GM12878 (cell line): ENCODE data around the gene ZNF775. TPM values are rescaled to one million over a fixed set of nuclear protein-coding genes. Genes with fewer than 3 reads are reported as not detected.

Source experiments
- ATAC-seq: fragments of 200-7000 bp; cut with Tn5 transposase; 3 replicates; pipeline ENCODE4 v1.9.1; 2020; ENCODE audit warnings: mild to moderate bottlenecking, moderate library complexity
- BruUV-seq: library from RNA; stranded (reverse); fragments of 400-500 nt; replicated peaks from 2 replicates; lab custom pipeline; 2021; lab: Mats Ljungman, UMichigan
- CTCF ChIA-PET: fragments of 300-600 bp; sonication (Branson Sonifier 250); formaldehyde crosslinking; extraction: SDS; loops from one replicate; lab custom pipeline; 2021; ENCODE audit warnings: inconsistent platforms; lab: Yijun Ruan, JAX
- POLR2A ChIA-PET: fragments of 350-600 bp; formaldehyde crosslinking; extraction: SDS; loops from one replicate; lab custom pipeline; 2021; ENCODE audit warnings: inconsistent platforms; lab: Charles Lee
- RAD21 ChIA-PET: fragments of 300-600 bp; sonication (Branson Sonifier 250); formaldehyde crosslinking; loops from one replicate; lab custom pipeline; 2023; ENCODE audit warnings: antibody characterized with exemption; ENCODE audit not compliant: unreplicated experiment; lab: Charles Lee
- SMC1A ChIA-PET: fragments of 300-600 bp; sonication (Branson Sonifier 250); formaldehyde crosslinking; loops from one replicate; lab custom pipeline; 2023; ENCODE audit not compliant: unreplicated experiment, uncharacterized antibody; lab: Charles Lee
- DNase-seq: peaks from one replicate; pipeline ENCODE4 v3.0.0-alpha.2; 2011; ENCODE audit warnings: low read depth, low spot score
- FAIRE-seq: peaks from 3 replicates; lab custom pipeline; 2011; peaks lifted over from hg19 to GRCh38; lab: Jason Lieb, UNC
- H2AFZ ChIP-seq: 2 replicates; pipeline ENCODE4 v1.6.0; 2011; ENCODE audit warnings: low read depth, low read length, control low read depth; ENCODE audit not compliant: control insufficient read depth
- H3K27ac ChIP-seq: 2 replicates; pipeline ENCODE4 v1.5.1; 2011; ENCODE audit warnings: control low read depth; ENCODE audit not compliant: control insufficient read depth, insufficient read depth
- H3K27me3 ChIP-seq, 2 experiments: replicated peaks in 1 of 2; 2 replicates each; pipeline versions ENCODE4 v1.6.0 to v1.6.1; 2011; ENCODE audit warnings: low read length in 1 of 2; ENCODE audit not compliant: control insufficient read depth in 2 of 2, insufficient read depth in 2 of 2
- H3K36me3 ChIP-seq, 2 experiments: 2 replicates each; pipeline ENCODE4 v1.5.1; 2011; ENCODE audit warnings: low read length in 1 of 2; ENCODE audit not compliant: control insufficient read depth in 2 of 2, insufficient read depth in 2 of 2
- H3K4me1 ChIP-seq: 2 replicates; pipeline ENCODE4 v1.6.1; 2011; ENCODE audit warnings: mild to moderate bottlenecking, low read length, moderate library complexity, mixed read lengths; ENCODE audit not compliant: control insufficient read depth, insufficient read depth
- H3K4me2 ChIP-seq: 2 replicates; pipeline ENCODE4 v1.6.0; 2011; ENCODE audit warnings: control low read depth; ENCODE audit not compliant: control insufficient read depth, insufficient read depth
- H3K4me3 ChIP-seq: fragments of 200-600 bp; sonication (generic); 2 replicates; pipeline ENCODE4 v1.5.1; 2016
- H3K79me2 ChIP-seq: 2 replicates; pipeline ENCODE4 v1.6.0; 2011; ENCODE audit warnings: low read length; ENCODE audit not compliant: control insufficient read depth, insufficient read depth
- H3K9ac ChIP-seq: 2 replicates; pipeline ENCODE4 v1.8.0; 2011; ENCODE audit warnings: low read length, control low read depth, mixed read lengths; ENCODE audit not compliant: control insufficient read depth, insufficient read depth
- H3K9me3 ChIP-seq: replicated peaks from 3 replicates; pipeline ENCODE4 v1.5.1; 2011; ENCODE audit warnings: mild to moderate bottlenecking, low read length; ENCODE audit not compliant: control insufficient read depth, insufficient read depth
- H4K20me1 ChIP-seq: 2 replicates; pipeline ENCODE4 v1.6.0; 2011; ENCODE audit not compliant: control insufficient read depth, insufficient read depth
- ATF7 ChIP-seq: fragments of 450-650 bp; IDR thresholded peaks from 2 replicates; pipeline ENCODE4 v1.6.1; 2016; ENCODE audit warnings: low read depth, mild to moderate bottlenecking
- BHLHE40 ChIP-seq, 2 experiments: fragments of 450-650 bp in 1 of 2; IDR thresholded peaks; 2 replicates each; pipeline ENCODE4 v1.6.1; 2011 to 2017; ENCODE audit warnings: low read depth in 2 of 2, borderline replicate concordance in 1 of 2, improper control_type of control experiment in 1 of 2, low read length in 1 of 2, mild to moderate bottlenecking in 1 of 2
- MEF2B ChIP-seq: fragments of 450-650 bp; IDR thresholded peaks from 2 replicates; pipeline ENCODE4 v1.6.1; 2018; ENCODE audit warnings: mild to moderate bottlenecking, moderate library complexity; ENCODE audit not compliant: partially characterized antibody, poor library complexity, severe bottlenecking
- MTA2 ChIP-seq: fragments of 450-650 bp; IDR thresholded peaks from 2 replicates; pipeline ENCODE4 v1.6.1; 2016; ENCODE audit warnings: low read depth, mild to moderate bottlenecking, moderate library complexity
- ZNF24 ChIP-seq: fragments of 450-650 bp; IDR thresholded peaks from 2 replicates; pipeline ENCODE4 v1.6.1; 2017; ENCODE audit warnings: antibody characterized with exemption, mild to moderate bottlenecking
- ZZZ3 ChIP-seq: IDR thresholded peaks from 2 replicates; pipeline ENCODE4 v1.6.1; 2011; ENCODE audit warnings: low read depth; ENCODE audit not compliant: control insufficient read depth, insufficient read length
- WGBS: methylation state at CpG from one replicate; pipeline ENCODE4 v1.1.6; 2016; ENCODE audit warnings: low lambda C conversion rate; ENCODE audit not compliant: insufficient replicate concordance, insufficient coverage; ENCODE audit errors: missing lambda C conversion rate; 5-methylcytosine and 5-hydroxymethylcytosine counted together
- in situ Hi-C: fragments of 300-500 bp; cut with MboI; formaldehyde crosslinking; loops from 9 replicates; pipeline ENCODE4 v1.14.3; 2018; ENCODE audit warnings: mixed read lengths
- intact Hi-C: fragments of 100-400 bp; cut with micrococcal nuclease; formaldehyde crosslinking; loops from one replicate; pipeline ENCODE4 v1.14.2; 2022; ENCODE audit not compliant: unreplicated experiment
- polyA plus RNA-seq, 11 experiments: library from polyadenylated mRNA; depleted of rRNA in 4 of 11; unstranded in 6 of 11; stranded (reverse) in 5 of 11; fragments of >200 nt; fragmentation: Nextera tagmentation in 4 of 11; fragmentation: Illumina TruSeq in 1 of 11; extraction: Ambion mirVana in 4 of 11; extraction: Trizol in 1 of 11; gene quantifications; 1 replicate in 1 of 11; 2 replicates in 10 of 11; pipeline versions ENCODE4 v1.2.1 to v1.2.3, GENCODE V29; 2011 to 2016; ENCODE audit warnings: inconsistent platforms in 2 of 11, missing spikeins in 2 of 11, low read depth in 1 of 11
- total RNA-seq, 4 experiments: library from RNA; depleted of rRNA in 3 of 4; stranded (reverse); fragments of >200 nt in 3 of 4; fragmentation: Illumina TruSeq in 1 of 4; extraction: Trizol in 1 of 4; gene quantifications; 2 replicates each; pipeline versions ENCODE4 v1.2.1 to v1.2.3, GENCODE V29; 2013 to 2021
- TF ChIP-seq, protein P1 (sequence below): fragments of 450-650 bp; IDR thresholded peaks from 2 replicates; pipeline ENCODE4 v1.6.1; 2017; ENCODE audit warnings: mild to moderate bottlenecking, low read depth, inconsistent platforms; ENCODE audit not compliant: poor library complexity, severe bottlenecking
- TF ChIP-seq, protein P2 (sequence below): fragments of 450-650 bp; IDR thresholded peaks from 2 replicates; pipeline ENCODE4 v1.6.1; 2017; ENCODE audit warnings: mild to moderate bottlenecking, moderate library complexity

Gene ZNF775
- total and polyA plus RNA-seq, 10 of the 15 experiments (the other 5 are each of a cell fraction or from before 2014, with no cell fraction given): 0.05 to 14.3 (median 2.1) TPM

DNA sequence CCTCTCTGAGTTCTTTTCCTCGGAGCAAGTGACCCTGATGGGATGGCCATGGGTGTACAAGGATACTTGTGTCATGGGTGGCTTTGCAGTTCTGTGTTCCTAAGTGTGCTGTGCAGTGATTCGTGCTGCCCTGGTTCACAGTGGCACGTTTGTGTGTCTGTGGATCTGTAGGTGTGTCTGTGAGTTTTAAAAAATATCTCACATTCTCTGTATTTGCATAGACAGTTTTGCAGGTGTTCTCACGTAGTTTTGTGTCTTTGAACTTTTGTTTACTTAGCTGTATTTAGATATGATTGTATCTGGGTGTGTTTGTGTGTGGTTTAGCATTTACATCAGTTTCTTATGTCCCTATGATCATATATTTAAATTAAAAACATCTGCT, 3.7 kb downstream of the ZNF775 start:
- Histone ChIP-seq H3K9ac (peak overlapping the region; percentile 45; the same call in 1 of the 2 replicates), H3K36me3 (peaks cover 0 to 3% of the 10 kb centered on the region in 2 experiments; a peak in 3 of 4 replicates), H3K9me3 (no peaks in the 10 kb centered on the region), H4K20me1 (no peaks in the 10 kb centered on the region; the same call in 1 of the 2 replicates), H3K27me3 (no peaks in the 10 kb centered on the region), H3K4me2 (peak overlapping the region; percentile 82), H3K27ac (peak overlapping the region; percentile 66), H3K79me2 (peaks cover 58% of the 10 kb centered on the region), H3K4me3 (peak overlapping the region; percentile 50; the same call in 1 of the 2 replicates), H2AFZ (no peak overlapping the region), H3K4me1 (peaks cover 54% of the 10 kb centered on the region)
- ChIA-PET RAD21 (interaction anchor here (1.0 to 1.4 kb wide), 3 partner anchors 19 to 24 kb away, joined by 3 read pairs; a partner anchor contains a TSS), CTCF (interaction anchor here (0.5 to 1.8 kb wide), 3 partner anchors 19 to 55 kb away, joined by 3 to 7 read pairs (median 4); a partner anchor contains a TSS), SMC1A (interaction anchor here (2.6 to 4.7 kb wide), 2 partner anchors 19 to 24 kb away, joined by 12 to 37 read pairs; a partner anchor contains a TSS), POLR2A (interaction anchor here (0.6 to 2.1 kb wide), 5 partner anchors 12 to 285 kb away, joined by 3 to 10 read pairs (median 5); a partner anchor contains a TSS)
- FAIRE-seq (no peak), DNase-seq (no peak), ATAC-seq (no peak)
- in situ Hi-C loops: no loop called here
- no TSS peak for BruUV-seq
- TF ChIP-seq MEF2B: peak; percentile 31
- TF ChIP-seq ZNF24: no peak
- 0 out of 2 replicates have a peak, but pooled peaks have one; percentile 17 for TF ChIP-seq ATF7
- TF ChIP-seq, protein P1, sequence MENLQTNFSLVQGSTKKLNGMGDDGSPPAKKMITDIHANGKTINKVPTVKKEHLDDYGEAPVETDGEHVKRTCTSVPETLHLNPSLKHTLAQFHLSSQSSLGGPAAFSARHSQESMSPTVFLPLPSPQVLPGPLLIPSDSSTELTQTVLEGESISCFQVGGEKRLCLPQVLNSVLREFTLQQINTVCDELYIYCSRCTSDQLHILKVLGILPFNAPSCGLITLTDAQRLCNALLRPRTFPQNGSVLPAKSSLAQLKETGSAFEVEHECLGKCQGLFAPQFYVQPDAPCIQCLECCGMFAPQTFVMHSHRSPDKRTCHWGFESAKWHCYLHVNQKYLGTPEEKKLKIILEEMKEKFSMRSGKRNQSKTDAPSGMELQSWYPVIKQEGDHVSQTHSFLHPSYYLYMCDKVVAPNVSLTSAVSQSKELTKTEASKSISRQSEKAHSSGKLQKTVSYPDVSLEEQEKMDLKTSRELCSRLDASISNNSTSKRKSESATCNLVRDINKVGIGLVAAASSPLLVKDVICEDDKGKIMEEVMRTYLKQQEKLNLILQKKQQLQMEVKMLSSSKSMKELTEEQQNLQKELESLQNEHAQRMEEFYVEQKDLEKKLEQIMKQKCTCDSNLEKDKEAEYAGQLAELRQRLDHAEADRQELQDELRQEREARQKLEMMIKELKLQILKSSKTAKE: no peak
- TF ChIP-seq, protein P2, sequence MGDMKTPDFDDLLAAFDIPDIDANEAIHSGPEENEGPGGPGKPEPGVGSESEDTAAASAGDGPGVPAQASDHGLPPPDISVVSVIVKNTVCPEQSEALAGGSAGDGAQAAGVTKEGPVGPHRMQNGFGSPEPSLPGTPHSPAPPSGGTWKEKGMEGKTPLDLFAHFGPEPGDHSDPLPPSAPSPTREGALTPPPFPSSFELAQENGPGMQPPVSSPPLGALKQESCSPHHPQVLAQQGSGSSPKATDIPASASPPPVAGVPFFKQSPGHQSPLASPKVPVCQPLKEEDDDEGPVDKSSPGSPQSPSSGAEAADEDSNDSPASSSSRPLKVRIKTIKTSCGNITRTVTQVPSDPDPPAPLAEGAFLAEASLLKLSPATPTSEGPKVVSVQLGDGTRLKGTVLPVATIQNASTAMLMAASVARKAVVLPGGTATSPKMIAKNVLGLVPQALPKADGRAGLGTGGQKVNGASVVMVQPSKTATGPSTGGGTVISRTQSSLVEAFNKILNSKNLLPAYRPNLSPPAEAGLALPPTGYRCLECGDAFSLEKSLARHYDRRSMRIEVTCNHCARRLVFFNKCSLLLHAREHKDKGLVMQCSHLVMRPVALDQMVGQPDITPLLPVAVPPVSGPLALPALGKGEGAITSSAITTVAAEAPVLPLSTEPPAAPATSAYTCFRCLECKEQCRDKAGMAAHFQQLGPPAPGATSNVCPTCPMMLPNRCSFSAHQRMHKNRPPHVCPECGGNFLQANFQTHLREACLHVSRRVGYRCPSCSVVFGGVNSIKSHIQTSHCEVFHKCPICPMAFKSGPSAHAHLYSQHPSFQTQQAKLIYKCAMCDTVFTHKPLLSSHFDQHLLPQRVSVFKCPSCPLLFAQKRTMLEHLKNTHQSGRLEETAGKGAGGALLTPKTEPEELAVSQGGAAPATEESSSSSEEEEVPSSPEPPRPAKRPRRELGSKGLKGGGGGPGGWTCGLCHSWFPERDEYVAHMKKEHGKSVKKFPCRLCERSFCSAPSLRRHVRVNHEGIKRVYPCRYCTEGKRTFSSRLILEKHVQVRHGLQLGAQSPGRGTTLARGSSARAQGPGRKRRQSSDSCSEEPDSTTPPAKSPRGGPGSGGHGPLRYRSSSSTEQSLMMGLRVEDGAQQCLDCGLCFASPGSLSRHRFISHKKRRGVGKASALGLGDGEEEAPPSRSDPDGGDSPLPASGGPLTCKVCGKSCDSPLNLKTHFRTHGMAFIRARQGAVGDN: peak; percentile 27; the same call in 1 of the 2 replicates
- peak; percentile 70 to 75; a peak in 3 of 4 replicates for TF ChIP-seq BHLHE40 (IDR thresholded peaks at IDR 0.05; ENCODE audit: borderline replicate concordance in 1 of 2, low read depth in 2 of 2, low read length in 1 of 2)
- 0 out of 2 replicates have a peak, but pooled peaks have one; percentile 12 for TF ChIP-seq MTA2
- no peak for TF ChIP-seq ZZZ3
- intact Hi-C loops: no loop called here
- 5% methylated on average over 4 of the region's 4 CpGs for WGBS
